ENCODE measurements around the gene SNX24.

DNA sequence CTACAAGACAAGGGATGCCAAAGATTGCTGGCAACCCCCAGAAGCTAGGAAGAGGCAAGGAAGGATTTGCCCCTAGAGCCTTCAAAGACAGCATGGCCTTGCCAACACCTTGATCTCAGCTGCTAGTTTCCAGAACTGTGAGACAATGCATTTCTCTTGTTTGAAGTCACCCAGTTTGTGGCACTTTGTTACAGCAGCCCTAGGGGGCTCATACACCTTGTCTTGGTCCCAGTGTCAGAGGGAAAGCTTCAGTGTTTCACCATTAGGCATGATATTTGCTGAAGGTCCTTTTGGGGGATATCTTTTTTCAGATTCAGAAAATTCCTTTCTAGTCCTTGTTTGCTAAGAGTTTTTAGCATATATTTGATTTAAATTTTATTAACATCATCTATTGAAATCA lies 194.3 kb downstream of the SNX24 start:
- TF ChIP-seq CTCF (IDR thresholded peaks at IDR 0.05 in 2 of 3, conservative IDR thresholded peaks at IDR 0.05 in 1 of 3; ENCODE audit: borderline replicate concordance in 1 of 3, insufficient read depth in 1 of 3, low read depth in 2 of 3, low read length in 2 of 3): no peak
- TF ChIP-seq SP1 (IDR thresholded peaks at IDR 0.05; ENCODE audit: low read depth): no peak
- no peak for TF ChIP-seq CBX3 (IDR thresholded peaks at IDR 0.05; ENCODE audit: low read depth)
- TF ChIP-seq EZH2 (IDR thresholded peaks at IDR 0.05): no peak
- TF ChIP-seq POLR2AphosphoS5 (IDR thresholded peaks at IDR 0.05; ENCODE audit: low read depth, low read length): no peak
- TF ChIP-seq POLR2A (IDR thresholded peaks at IDR 0.05; ENCODE audit: borderline replicate concordance, extremely low read depth, insufficient read depth, insufficient read length): no peak
- TF ChIP-seq, protein P1, sequence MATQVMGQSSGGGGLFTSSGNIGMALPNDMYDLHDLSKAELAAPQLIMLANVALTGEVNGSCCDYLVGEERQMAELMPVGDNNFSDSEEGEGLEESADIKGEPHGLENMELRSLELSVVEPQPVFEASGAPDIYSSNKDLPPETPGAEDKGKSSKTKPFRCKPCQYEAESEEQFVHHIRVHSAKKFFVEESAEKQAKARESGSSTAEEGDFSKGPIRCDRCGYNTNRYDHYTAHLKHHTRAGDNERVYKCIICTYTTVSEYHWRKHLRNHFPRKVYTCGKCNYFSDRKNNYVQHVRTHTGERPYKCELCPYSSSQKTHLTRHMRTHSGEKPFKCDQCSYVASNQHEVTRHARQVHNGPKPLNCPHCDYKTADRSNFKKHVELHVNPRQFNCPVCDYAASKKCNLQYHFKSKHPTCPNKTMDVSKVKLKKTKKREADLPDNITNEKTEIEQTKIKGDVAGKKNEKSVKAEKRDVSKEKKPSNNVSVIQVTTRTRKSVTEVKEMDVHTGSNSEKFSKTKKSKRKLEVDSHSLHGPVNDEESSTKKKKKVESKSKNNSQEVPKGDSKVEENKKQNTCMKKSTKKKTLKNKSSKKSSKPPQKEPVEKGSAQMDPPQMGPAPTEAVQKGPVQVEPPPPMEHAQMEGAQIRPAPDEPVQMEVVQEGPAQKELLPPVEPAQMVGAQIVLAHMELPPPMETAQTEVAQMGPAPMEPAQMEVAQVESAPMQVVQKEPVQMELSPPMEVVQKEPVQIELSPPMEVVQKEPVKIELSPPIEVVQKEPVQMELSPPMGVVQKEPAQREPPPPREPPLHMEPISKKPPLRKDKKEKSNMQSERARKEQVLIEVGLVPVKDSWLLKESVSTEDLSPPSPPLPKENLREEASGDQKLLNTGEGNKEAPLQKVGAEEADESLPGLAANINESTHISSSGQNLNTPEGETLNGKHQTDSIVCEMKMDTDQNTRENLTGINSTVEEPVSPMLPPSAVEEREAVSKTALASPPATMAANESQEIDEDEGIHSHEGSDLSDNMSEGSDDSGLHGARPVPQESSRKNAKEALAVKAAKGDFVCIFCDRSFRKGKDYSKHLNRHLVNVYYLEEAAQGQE (IDR thresholded peaks at IDR 0.05; ENCODE audit: low read depth): no peak
- no peak for TF ChIP-seq ELF1 (IDR thresholded peaks at IDR 0.05; ENCODE audit: borderline replicate concordance, low read depth)
